Measurements from ENCODE around the gene SMIM5.

SMIM5 gene

GRCh38 chr17:75639327-75639726, 6.1 kb downstream of the SMIM5 start:
- no peak for DNase-seq (ENCODE audit: low read depth in 4 of 4, low spot score in 1 of 4)

GRCh38 chr17:75639771-75640555, 6.7 kb downstream of the SMIM5 start:
- DNase-seq (ENCODE audit: low read depth in 4 of 4, low spot score in 1 of 4): no peak

- no peak for DNase-seq (ENCODE audit: low read depth in 4 of 4, low spot score in 1 of 4)
These were observed 7.4 kb downstream of the SMIM5 start for GRCh38 chr17:75640556-75641119.

GRCh38 chr17:75641343-75641742, 8.1 kb downstream of the SMIM5 start:
- DNase-seq (ENCODE audit: low read depth in 4 of 4, low spot score in 1 of 4): no peak

GRCh38 chr17:75642182-75642783, 9.0 kb downstream of the SMIM5 start:
- no peak for DNase-seq (ENCODE audit: low read depth in 4 of 4, low spot score in 1 of 4)

- DNase-seq (ENCODE audit: low read depth in 4 of 4, low spot score in 1 of 4): no peak
These were observed 9.8 kb downstream of the SMIM5 start for GRCh38 chr17:75642784-75643642.

- no peak for DNase-seq (ENCODE audit: low read depth in 4 of 4, low spot score in 1 of 4)
These were observed 10.4 kb downstream of the SMIM5 start for GRCh38 chr17:75643643-75644017.

GRCh38 chr17:75645501-75645888, 12.3 kb downstream of the SMIM5 start:
- DNase-seq (ENCODE audit: low read depth in 4 of 4, low spot score in 1 of 4): no peak

GRCh38 chr17:75645889-75646637, 12.8 kb downstream of the SMIM5 start:
- no peak for DNase-seq (ENCODE audit: low read depth in 4 of 4, low spot score in 1 of 4)

- no peak for DNase-seq (ENCODE audit: low read depth in 4 of 4, low spot score in 1 of 4)
These were observed 13.4 kb downstream of the SMIM5 start for GRCh38 chr17:75646638-75646992.

- DNase-seq (ENCODE audit: low read depth in 4 of 4, low spot score in 1 of 4): no peak
These were observed 13.8 kb downstream of the SMIM5 start for GRCh38 chr17:75647061-75647460.

GRCh38 chr17:75647921-75648320, 14.7 kb downstream of the SMIM5 start:
- DNase-seq (ENCODE audit: low read depth in 4 of 4, low spot score in 1 of 4): no peak

GRCh38 chr17:75649687-75650086, 16.5 kb downstream of the SMIM5 start:
- no peak for DNase-seq (ENCODE audit: low read depth in 4 of 4, low spot score in 1 of 4)

GRCh38 chr17:75650874-75651273, 17.6 kb downstream of the SMIM5 start:
- no peak for DNase-seq (ENCODE audit: low read depth in 4 of 4, low spot score in 1 of 4)

- DNase-seq (ENCODE audit: low read depth in 4 of 4, low spot score in 1 of 4): no peak
These were observed 19.1 kb downstream of the SMIM5 start for GRCh38 chr17:75652341-75652740.

- DNase-seq (ENCODE audit: low read depth in 4 of 4, low spot score in 1 of 4): no peak
These were observed 19.8 kb downstream of the SMIM5 start for GRCh38 chr17:75652934-75653549.

- DNase-seq (ENCODE audit: low read depth in 4 of 4, low spot score in 1 of 4): no peak
These were observed 20.9 kb downstream of the SMIM5 start for GRCh38 chr17:75654176-75654575.

GRCh38 chr17:75658237-75658636, 25.0 kb downstream of the SMIM5 start:
- no peak for DNase-seq (ENCODE audit: low read depth in 4 of 4, low spot score in 1 of 4)

- DNase-seq (ENCODE audit: low read depth in 4 of 4, low spot score in 1 of 4): no peak
These were observed 28.3 kb downstream of the SMIM5 start for GRCh38 chr17:75661531-75661930.

- no peak for DNase-seq (ENCODE audit: low read depth in 4 of 4, low spot score in 1 of 4)
These were observed 29.3 kb downstream of the SMIM5 start for GRCh38 chr17:75662511-75662910.
